Measurements from ENCODE around the gene KCNIP1. TPM values are rescaled to one million over a fixed set of nuclear protein-coding genes. Genes with fewer than 3 reads are reported as not detected.

Gene KCNIP1
- total RNA-seq, 4 donors from 2014 or later, result 0.97 to 1.7 TPM; not detected in 2

DNA sequence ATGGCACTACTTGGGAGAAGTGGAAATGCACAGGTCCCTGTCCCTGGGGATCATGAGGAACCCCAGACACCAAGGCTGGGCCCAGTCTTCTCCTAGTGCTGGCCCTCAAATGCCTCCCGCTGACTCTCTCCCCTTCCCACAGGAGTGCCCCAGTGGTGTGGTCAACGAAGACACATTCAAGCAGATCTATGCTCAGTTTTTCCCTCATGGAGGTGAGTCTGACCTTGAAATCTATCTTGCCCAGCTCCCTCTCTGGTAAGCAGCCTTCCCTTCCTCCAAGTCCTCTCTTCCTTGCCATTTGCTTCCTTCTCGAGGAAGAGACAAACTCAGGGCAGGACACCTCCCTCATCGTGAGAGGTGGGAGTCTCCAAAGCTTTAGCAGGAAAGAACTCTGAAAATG lies 216.4 kb downstream of the KCNIP1 start:
- Histone ChIP-seq H3K27ac (replicated peaks in 1 of 4) (no peak overlapping the region), H3K4me3 (no peak overlapping the region), H3K4me1 (no peaks in the 10 kb centered on the region), H3K9me3 (no peaks in the 10 kb centered on the region), H3K27me3 (peaks cover 0 to 22% (median 0%) of the 10 kb centered on the region in 4 donors), H3K36me3 (peaks cover 0 to 6% (median 0%) of the 10 kb centered on the region in 4 donors)
- no peak for TF ChIP-seq POLR2A (IDR thresholded peaks at IDR 0.05; ENCODE audit: low read depth)
- TF ChIP-seq POLR2AphosphoS5 (IDR thresholded peaks at IDR 0.05), result no peak
- TF ChIP-seq CTCF (IDR thresholded peaks at IDR 0.05), result no peak
- TF ChIP-seq EP300 (IDR thresholded peaks at IDR 0.05), result no peak
- DNase-seq (ENCODE audit: extremely low spot score), result peak; percentile 87
- intact Hi-C loops (cut with DNase I), result no loop called here
- WGBS, result 66% methylated on average over 4 of the region's 4 CpGs

DNA sequence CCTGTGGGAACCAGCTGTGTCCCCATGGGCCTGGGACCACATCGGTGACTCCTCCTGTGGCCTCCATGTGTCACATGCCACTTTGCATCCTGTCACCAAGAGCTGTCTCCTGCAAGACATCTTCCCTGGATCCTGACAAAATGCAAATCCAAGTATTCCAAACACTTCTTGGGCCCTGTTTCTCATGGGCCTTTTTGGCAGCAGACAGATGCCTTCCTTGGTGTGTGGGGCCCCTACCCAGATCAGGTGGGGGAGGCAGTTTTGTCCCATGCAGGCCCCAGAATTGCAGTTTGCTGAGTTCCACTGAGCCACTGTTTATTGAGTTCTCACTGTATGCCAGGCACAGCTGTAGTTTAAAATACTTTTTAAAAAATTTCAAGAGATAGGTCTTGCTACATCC lies 217.2 kb downstream of the KCNIP1 start:
- Histone ChIP-seq H3K4me1 (no peaks in the 10 kb centered on the region), H3K4me3 (no peak overlapping the region), H3K27ac (replicated peaks in 1 of 4) (no peak overlapping the region), H3K27me3 (peaks cover 0 to 22% (median 0%) of the 10 kb centered on the region in 4 donors), H3K36me3 (peaks cover 0 to 6% (median 0%) of the 10 kb centered on the region in 4 donors), H3K9me3 (no peaks in the 10 kb centered on the region)
- DNase-seq (ENCODE audit: extremely low spot score), result peak; percentile 55
- 63% methylated on average over 1 of the region's 1 CpG for WGBS
- TF ChIP-seq EP300 (IDR thresholded peaks at IDR 0.05), result no peak
- no peak for TF ChIP-seq CTCF (IDR thresholded peaks at IDR 0.05)
- no peak for TF ChIP-seq POLR2AphosphoS5 (IDR thresholded peaks at IDR 0.05)
- TF ChIP-seq POLR2A (IDR thresholded peaks at IDR 0.05; ENCODE audit: low read depth), result no peak
- intact Hi-C loops (cut with DNase I), result no loop called here

- H3K27ac ChIP-seq (replicated peaks in 1 of 4), result no peak overlapping the region
- H3K36me3 ChIP-seq, result peaks cover 0 to 6% (median 0%) of the 10 kb centered on the region in 4 donors
- H3K4me1 ChIP-seq, result no peaks in the 10 kb centered on the region
- no peaks in the 10 kb centered on the region for H3K9me3 ChIP-seq
- intact Hi-C loops (cut with DNase I), result no loop called here
- peaks cover 0 to 22% (median 0%) of the 10 kb centered on the region in 4 donors for H3K27me3 ChIP-seq
- no peak overlapping the region for H3K4me3 ChIP-seq
- WGBS, result 93% methylated on average over 6 of the region's 6 CpGs
- peak; percentile 55 for DNase-seq (ENCODE audit: extremely low spot score)
- TF ChIP-seq CTCF (IDR thresholded peaks at IDR 0.05) (no peak), EP300 (IDR thresholded peaks at IDR 0.05) (no peak), POLR2AphosphoS5 (IDR thresholded peaks at IDR 0.05) (no peak), POLR2A (IDR thresholded peaks at IDR 0.05; ENCODE audit: low read depth) (no peak)
Observed at GRCh38 chr5:170721681-170722080, 217.9 kb downstream of the KCNIP1 start.

DNA sequence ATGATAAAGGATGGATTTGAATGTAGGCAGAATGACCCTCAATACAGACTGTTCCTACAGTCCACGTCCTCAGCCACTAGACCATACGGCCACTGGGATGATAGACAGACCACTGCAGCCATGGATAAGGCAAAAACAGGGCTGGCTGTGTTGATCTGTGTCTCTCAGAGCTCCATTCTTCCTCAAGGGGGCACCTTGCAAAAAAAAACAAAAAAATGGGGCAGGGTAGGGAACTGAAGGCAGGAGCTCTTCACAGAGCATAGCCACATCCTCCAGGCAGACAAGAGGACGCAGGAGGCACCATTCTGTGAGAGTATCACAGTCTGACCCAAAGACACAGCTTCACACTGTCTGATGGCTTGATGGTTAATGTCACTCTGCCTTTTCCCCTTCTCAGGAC lies 218.5 kb downstream of the KCNIP1 start:
- DNase-seq (ENCODE audit: extremely low spot score), result no peak
- Histone ChIP-seq H3K9me3 (no peaks in the 10 kb centered on the region), H3K36me3 (peaks cover 0 to 6% (median 0%) of the 10 kb centered on the region in 4 donors), H3K27ac (replicated peaks in 1 of 4) (no peak overlapping the region), H3K4me1 (no peaks in the 10 kb centered on the region), H3K27me3 (peaks cover 0 to 22% (median 0%) of the 10 kb centered on the region in 4 donors), H3K4me3 (no peak overlapping the region)
- WGBS, result 75% methylated on average over 3 of the region's 3 CpGs
- TF ChIP-seq POLR2A (IDR thresholded peaks at IDR 0.05; ENCODE audit: low read depth) (no peak), POLR2AphosphoS5 (IDR thresholded peaks at IDR 0.05) (no peak), CTCF (IDR thresholded peaks at IDR 0.05) (no peak), EP300 (IDR thresholded peaks at IDR 0.05) (no peak)
- intact Hi-C loops (cut with DNase I), result no loop called here

DNA sequence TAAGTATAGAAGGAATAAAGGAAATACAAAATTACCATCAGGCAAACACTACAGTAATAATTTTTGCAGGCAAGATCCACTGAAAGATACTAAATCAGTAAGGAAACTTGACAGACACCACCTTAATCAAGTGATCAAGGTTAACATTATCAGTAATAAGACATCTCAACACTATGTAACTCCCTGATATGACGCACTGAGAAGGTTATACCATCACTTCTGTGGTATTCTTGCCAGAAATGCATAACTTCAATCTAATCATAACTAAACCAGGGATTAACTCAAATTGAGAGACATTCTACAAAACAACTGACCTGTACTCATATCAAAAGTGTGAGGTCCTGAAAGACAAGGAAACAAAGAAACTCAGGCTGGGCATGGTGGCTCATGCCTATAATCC lies 227.2 kb downstream of the KCNIP1 start:
- peak; percentile 7 for DNase-seq (ENCODE audit: extremely low spot score)
- TF ChIP-seq CTCF (IDR thresholded peaks at IDR 0.05) (no peak), POLR2AphosphoS5 (IDR thresholded peaks at IDR 0.05) (no peak), POLR2A (IDR thresholded peaks at IDR 0.05; ENCODE audit: low read depth) (no peak), EP300 (IDR thresholded peaks at IDR 0.05) (no peak)
- Histone ChIP-seq H3K27me3 (no peaks in the 10 kb centered on the region), H3K4me1 (no peaks in the 10 kb centered on the region), H3K9me3 (peaks cover 0 to 18% (median 6%) of the 10 kb centered on the region in 4 donors), H3K36me3 (no peaks in the 10 kb centered on the region), H3K27ac (replicated peaks in 1 of 4) (no peak overlapping the region), H3K4me3 (no peak overlapping the region)
- WGBS, result 88% methylated on average over 1 of the region's 1 CpG
- intact Hi-C loops (cut with DNase I), result no loop called here

Data from esophagus muscularis mucosa (tissue), 4 donors.